IPS DF 4.7 (cell line): ENCODE results near the gene FAHD1.

ENCODE experiments used
- DNase-seq: peaks from one replicate; pipeline ENCODE4 v3.0.0-alpha.2; 2013; ENCODE audit warnings: low spot score; ENCODE audit errors: extremely low read depth

Gene FAHD1

GRCh38 chr16:1826691-1827573 lies at the start of gene FAHD1, which contains the start of gene HAGH:
FAHD1 (plus strand) TSS chr16:1827206; CDS start chr16:1827239, 33 bp downstream.
HAGH (minus strand) TSS chr16:1826825; CDS start chr16:1826787, 38 bp downstream.
- no peak for DNase-seq

DNA sequence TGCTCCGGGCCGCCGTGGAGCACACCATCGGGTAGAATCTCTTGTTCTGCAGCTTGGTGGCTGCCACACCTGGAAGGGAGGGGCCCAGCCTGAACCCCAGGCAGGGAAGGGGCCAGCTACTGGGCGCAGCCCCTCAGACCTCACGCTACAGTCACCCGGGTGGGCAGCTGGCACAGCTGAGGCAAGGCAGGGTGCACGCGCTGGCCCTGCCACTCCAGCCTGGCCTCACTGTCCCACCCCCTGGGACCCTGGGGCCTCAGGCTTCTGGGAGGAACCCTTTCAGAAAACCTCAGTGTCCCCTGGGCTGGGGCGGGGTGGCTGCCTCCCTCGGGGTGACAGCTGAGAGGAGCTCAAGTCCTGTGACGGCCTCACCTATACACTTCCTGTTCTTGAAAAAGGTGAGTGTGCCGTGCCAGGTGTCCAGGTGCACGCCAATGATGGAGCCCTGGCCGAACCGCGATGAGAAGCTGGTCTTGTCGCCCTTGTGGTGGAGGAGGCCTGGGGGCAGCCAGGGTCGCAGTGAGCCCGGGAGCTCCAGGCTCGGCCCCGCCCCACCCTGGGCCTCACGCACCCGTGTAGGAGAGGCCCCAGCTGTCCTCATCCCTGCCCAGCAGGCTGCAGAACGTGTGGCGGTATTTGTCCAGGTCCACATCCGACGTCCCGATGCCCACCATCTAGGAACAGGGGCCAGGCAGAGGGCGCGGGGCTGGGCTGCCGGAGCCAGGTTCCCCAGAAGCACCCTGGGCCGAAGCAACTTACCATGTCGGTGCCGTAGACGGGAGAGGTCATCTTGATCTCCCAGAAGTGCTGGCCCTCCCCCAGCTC lies 49.4 kb upstream of the FAHD1 start:
- no peak for DNase-seq

- DNase-seq: no peak
Measured at GRCh38 chr16:1778200-1779179, 48.5 kb upstream of the FAHD1 start.

- no peak for DNase-seq
Measured at GRCh38 chr16:1779234-1779701, 47.7 kb upstream of the FAHD1 start.

- no peak for DNase-seq
Measured at GRCh38 chr16:1779741-1780676, 47.0 kb upstream of the FAHD1 start.

GRCh38 chr16:1780677-1781072 lies 46.3 kb upstream of the FAHD1 start:
- no peak for DNase-seq

DNA sequence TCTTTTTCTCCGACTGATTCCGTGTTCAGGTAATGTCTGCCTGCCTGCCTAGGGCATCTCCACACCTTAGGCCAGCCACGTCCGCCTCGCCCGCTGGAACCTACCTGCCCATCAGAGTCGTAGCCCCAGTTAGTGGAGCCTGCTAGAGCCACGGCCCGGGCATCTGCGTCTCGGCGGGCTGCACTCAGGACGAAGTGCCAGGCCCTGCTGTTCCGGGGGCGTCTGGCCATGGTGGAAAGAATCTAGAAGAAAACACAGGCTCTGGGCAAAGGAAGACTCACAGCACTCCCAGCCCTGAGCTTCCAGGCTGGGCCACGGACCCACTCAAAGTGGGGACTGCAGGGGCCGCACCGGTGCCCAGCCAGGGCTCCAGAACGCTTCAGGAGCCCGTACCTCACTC lies 45.8 kb upstream of the FAHD1 start:
- DNase-seq: no peak

DNA sequence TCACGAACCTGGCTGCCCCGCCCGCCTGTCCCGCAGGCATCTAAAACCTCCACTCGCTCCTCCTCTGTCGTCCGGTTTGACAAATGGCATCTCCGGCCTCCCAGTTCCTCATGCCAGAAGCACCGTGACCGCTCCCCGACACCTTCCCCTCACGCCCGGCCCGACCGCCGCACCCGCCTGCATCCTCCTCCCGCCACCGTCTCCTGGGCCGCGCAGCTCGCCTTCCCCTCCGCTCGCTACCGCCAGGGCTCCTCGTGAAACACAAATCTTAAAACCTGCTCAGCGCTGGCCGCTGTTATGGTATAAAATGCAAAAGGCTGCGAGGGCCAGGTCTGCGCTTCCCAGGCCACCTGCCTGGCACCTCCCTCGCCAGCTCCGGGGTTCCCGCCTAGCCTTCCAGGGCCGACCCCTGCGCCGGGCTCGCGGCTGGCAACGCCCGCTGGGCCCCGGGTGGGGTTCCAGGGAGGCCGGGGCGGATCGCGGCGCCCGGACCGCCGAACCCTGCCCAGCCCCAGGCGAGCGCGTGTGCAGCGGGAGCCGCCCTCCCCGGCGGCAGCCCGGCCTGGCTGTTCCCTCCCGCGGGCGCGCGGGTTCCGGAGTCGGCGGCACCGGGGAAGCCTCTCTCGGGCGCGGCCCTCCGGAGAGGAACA lies 45.1 kb upstream of the FAHD1 start:
- DNase-seq: no peak

- DNase-seq: peak; percentile 100
Measured at GRCh38 chr16:1782408-1783264, 44.4 kb upstream of the FAHD1 start, which contains the start of the genes NUBP2 and SPSB3. NUBP2 (plus strand) TSS chr16:1782960; CDS start chr16:1783021, 61 bp downstream. SPSB3 (minus strand) TSS chr16:1782571; CDS start chr16:1781483, 1,088 bp downstream.

- DNase-seq: no peak
Measured at GRCh38 chr16:1784977-1785845, 41.8 kb upstream of the FAHD1 start.

GRCh38 chr16:1785846-1786170 lies 41.2 kb upstream of the FAHD1 start:
- DNase-seq: no peak

DNA sequence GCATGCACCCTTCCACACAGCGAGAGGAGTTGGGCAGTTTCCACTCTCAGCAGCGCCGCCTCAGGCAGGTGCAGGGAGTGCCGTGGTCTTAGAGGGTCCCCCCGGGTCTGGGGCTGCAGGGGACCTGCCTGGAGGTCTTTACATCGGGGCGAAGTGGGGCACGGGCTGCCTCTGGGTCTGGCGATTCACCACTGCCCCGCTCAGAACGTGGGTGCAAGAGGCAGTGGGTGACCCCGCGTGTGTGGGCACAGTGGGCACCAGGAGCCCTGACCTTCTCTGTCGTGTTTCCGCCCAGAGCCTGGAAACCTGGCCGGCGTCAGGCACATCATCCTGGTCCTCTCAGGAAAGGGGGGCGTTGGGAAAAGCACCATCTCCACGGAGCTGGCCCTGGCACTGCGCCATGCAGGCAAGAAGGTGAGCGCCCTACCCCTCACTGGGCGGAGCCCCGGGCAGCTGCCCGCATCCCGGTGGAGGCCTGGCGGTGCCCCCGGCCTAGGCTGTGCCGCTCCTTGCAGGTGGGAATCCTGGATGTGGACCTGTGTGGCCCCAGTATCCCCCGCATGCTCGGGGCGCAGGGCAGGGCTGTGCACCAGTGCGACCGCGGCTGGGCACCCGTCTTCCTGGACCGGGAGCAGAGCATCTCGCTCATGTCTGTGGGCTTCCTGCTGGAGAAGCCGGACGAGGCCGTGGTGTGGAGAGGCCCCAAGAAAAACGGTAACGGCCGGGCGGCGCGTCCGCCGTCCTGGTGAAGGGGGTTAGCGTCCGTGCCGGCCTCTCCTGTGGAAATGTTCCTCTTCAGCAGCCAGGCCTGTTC lies 40.6 kb upstream of the FAHD1 start:
- DNase-seq: no peak

- DNase-seq: no peak
Measured at GRCh38 chr16:1787056-1787321, 40.0 kb upstream of the FAHD1 start.

DNA sequence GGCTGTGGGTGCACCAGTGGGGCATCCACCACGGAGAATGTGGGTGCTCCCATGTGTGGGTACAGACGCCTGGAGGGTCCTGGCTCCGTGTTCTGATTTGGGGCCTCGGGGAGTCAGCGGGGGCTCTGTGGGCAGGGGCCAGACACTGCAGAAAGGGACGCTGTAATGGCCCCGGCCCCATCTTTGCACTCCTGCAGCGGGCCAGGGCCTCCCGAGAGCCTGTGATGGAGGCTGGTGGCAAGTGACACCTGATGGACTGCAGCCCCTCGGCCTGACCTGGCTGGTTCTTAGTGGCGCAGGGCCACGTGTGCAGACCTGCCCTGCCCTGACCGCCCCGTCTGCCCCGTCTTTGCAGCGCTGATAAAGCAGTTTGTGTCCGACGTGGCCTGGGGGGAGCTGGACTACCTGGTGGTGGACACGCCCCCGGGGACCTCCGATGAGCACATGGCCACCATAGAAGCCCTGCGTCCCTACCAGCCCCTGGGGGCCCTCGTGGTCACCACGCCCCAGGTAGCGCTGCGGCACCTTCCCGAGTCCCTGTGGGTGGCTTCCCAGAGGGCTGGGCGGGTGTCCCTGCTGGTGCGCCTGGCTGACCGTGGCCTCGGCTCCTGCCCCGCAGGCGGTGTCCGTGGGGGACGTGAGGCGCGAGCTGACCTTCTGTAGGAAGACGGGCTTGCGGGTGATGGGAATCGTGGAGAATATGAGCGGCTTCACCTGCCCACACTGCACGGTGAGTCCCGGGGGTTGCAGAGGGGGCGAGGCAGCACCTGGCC lies 39.5 kb upstream of the FAHD1 start:
- no peak for DNase-seq

DNA sequence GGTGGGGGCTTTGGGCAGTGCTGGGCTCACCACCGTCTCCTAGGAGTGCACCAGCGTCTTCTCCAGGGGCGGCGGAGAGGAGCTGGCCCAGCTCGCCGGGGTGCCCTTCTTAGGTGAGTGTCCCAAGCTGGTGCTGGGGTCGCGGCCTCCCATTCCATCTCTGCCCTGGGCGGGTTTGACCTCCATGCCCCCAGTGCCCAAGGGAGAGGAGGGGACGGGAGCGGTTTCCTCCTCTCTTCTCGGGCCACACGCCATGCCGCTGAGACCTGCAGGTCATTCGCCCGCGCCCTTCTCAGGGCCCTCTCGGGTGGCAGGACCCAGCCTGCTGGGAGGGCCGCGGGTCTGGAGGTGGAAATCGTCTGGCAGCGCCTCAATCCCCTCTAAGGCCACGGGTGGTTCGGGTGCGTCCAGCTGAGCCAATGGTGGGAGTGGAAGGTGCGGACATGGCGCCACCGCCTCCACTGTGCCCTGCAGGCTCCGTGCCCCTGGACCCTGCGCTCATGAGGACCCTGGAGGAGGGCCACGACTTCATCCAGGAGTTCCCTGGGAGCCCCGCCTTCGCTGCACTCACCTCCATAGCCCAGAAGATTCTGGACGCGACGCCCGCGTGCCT lies 38.8 kb upstream of the FAHD1 start:
- DNase-seq: no peak

DNA sequence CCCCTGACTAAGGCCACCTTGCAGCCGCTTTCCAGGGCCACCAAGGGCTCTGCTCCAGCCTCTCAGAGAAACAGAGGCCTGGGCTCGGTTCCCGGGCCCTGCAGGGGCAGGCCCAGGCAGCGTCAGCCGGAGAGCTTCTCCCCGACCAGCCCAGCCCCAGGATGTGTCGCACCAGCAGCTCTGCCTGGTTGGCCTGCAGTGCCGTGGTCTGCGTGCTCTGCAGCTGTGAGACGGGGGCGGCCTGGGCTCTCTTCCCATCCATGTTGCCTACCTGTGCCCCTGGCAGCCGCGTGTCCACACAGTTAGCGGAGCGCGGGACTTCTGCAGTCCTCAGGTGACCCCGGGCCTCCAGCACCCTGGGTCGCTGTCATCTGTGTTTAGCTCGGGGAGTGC lies 38.3 kb upstream of the FAHD1 start:
- no peak for DNase-seq
